Sciatic nerve (tissue), 2 donors: ENCODE results near the gene CPB2. TPM values are rescaled to one million over a fixed set of nuclear protein-coding genes. Genes with fewer than 3 reads are reported as not detected.

ENCODE experiments used
- ATAC-seq: fragments of 200-7000 bp; cut with Tn5 transposase; one replicate; pipeline ENCODE4 v1.9.1; 2020; ENCODE audit warnings: mild to moderate bottlenecking, moderate library complexity
- DNase-seq: peaks from one replicate; pipeline ENCODE4 v3.0.0-alpha.2; 2020; ENCODE audit warnings: low spot score
- intact Hi-C: fragments of 100-400 bp; cut with DNase I; formaldehyde crosslinking; loops from one replicate; pipeline ENCODE4 v1.14.2; 2022
- total RNA-seq: library from RNA; stranded (reverse); fragmentation: NEBNext Ultra II Directional; extraction: Animal tissue kit (Norgen Biotek cat#: 25700); gene quantifications from one replicate; pipeline ENCODE4 v1.2.1, GENCODE V29; 2021
- donor health status: DM: no; HTN: no; CAD: no.
- donor health status: DM: no; HTN: no; CAD: no.

Gene CPB2
- total RNA-seq, 1 donor from 2014 or later: not detected

GRCh38 chr13:46129124-46129523 is 24.3 kb upstream of the CPB2 start:
- no peak for DNase-seq
- ATAC-seq: no peak
- intact Hi-C loops: no loop called here

- ATAC-seq: no peak
- intact Hi-C loops: no loop called here
- no peak for DNase-seq
Observed at GRCh38 chr13:46127358-46128023, 22.7 kb upstream of the CPB2 start.

- intact Hi-C loops: no loop called here
- peak; percentile 73 for DNase-seq
Observed at GRCh38 chr13:46126552-46127357, 21.9 kb upstream of the CPB2 start.

GRCh38 chr13:46126056-46126455 is 21.2 kb upstream of the CPB2 start:
- intact Hi-C loops: no loop called here
- no peak for ATAC-seq

More at GRCh38 chr13:46126552-46127357, 21.9 kb upstream of the CPB2 start:
- peak; percentile 83 for ATAC-seq

DNA sequence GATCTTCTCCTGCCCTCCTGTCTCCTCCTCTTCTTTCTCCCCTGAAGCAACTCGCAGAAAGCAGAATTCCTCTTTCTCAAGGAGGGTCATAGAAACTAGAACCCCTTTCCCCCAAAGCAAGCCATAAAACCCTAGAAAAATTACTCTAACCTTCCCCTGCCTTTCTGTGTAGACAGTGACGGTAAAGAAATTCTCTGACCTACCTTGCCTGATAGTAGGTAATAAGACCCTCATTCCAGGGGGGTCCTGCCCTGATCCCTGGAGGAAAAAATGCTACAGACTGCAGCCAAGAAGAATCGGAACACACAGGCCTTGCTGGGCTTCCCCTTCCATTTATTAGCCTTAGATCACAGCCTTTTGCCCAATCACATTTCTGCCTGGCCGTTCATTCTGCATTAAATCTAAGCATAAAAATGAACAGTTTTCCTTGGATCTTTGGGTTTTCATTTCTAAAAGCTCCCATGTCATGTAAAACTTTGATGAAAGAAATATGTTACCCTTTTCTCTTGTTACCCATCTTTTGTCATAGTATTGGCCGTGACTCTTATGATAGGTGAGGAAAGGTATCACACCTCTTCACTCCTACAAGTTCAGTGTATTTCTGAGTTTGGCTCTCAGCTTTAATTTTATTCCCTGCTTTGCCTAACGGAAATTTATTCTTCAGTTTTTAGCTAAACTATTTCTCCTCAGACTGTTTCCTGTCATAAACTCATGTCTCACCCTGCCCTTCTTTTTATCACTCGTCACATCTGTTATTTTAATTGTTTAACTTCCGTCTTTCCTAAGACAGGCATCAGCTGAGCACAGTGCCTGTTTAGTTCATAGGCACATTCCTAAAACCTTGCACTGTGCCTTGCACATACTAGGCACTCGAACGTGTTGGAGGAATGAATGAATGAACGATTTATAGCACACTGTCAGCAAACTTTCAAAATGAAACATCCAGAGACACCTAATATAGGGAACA is 20.4 kb upstream of the CPB2 start:
- intact Hi-C loops: no loop called here
- ATAC-seq (no peak), DNase-seq (no peak)

More at GRCh38 chr13:46126056-46126455, 21.2 kb upstream of the CPB2 start:
- DNase-seq: no peak

DNA sequence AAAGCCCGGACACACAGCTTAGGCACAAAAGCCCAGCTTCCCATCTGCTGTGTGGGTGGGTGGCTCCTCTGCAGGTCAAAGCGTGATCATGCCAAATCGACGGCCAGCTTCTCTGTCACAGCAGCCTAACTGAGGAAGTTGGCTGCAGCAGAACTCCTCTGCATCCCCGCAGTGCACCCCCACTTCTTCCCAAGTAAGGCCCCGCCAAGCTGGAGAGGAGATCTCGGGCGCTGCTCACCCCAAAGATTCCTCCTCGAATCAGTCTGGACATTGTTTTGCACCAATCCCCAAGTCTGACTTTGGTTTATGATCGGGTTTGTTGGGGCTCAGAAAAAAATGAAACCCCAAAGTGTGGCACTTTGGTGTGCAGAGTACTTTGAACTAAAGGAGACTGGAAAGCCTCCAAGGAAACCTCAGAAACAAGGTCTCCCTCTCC is 19.7 kb upstream of the CPB2 start:
- no peak for DNase-seq
- ATAC-seq: no peak
- intact Hi-C loops: no loop called here

- ATAC-seq: no peak
- intact Hi-C loops: no loop called here
- no peak for DNase-seq
Observed at GRCh38 chr13:46122304-46122703, 17.5 kb upstream of the CPB2 start.

DNA sequence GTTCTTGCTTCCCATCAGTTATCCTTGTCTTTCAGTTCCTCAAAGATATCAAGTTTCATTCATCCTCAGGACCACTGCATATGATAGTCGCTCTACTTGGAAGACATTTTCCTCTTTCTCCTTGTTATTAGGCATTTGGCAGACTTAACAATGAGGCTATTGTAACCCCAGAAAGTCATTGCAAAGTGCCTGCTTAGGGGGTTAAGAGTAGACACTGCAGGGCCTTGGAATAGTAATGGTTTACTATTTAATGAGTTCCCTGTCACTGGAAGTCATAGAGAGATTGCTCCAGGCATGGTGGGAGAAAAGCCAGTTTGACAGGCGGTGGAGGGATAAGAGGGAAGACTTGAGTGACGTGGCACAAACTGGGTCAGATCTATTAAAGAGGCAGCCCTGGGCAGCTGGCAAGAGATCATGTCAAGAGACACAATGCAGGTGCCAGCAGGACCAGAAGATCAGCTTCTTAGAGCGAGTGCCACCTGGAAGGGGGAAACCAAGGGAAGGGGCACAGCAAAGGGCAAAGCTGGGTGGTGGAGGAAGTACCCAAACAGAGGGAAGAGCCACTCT is 16.8 kb upstream of the CPB2 start:
- DNase-seq (no peak), ATAC-seq (no peak)
- intact Hi-C loops: no loop called here

DNA sequence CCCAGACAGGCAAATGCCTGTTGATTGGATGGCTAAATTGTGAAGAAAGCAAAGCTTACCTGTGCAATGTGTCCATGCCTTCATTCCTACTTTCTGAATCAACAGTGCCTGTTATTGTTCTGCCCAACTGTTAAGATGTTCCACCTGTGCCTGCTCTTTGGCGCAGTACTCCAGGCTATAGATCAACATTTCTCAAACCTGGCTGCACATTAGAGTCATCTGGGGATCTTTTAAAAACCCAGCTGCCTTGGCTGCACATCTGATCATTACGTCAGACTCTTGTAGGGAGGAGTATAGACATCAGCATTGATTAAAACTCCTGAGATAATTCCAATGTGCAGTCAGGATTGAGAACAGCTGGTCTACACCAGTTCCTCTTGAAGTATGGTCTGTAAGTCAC is 16.2 kb upstream of the CPB2 start:
- DNase-seq (no peak), ATAC-seq (no peak)
- intact Hi-C loops: no loop called here

- ATAC-seq (no peak), DNase-seq (no peak)
- intact Hi-C loops: no loop called here
Observed at GRCh38 chr13:46119883-46120614, 15.2 kb upstream of the CPB2 start.

DNA sequence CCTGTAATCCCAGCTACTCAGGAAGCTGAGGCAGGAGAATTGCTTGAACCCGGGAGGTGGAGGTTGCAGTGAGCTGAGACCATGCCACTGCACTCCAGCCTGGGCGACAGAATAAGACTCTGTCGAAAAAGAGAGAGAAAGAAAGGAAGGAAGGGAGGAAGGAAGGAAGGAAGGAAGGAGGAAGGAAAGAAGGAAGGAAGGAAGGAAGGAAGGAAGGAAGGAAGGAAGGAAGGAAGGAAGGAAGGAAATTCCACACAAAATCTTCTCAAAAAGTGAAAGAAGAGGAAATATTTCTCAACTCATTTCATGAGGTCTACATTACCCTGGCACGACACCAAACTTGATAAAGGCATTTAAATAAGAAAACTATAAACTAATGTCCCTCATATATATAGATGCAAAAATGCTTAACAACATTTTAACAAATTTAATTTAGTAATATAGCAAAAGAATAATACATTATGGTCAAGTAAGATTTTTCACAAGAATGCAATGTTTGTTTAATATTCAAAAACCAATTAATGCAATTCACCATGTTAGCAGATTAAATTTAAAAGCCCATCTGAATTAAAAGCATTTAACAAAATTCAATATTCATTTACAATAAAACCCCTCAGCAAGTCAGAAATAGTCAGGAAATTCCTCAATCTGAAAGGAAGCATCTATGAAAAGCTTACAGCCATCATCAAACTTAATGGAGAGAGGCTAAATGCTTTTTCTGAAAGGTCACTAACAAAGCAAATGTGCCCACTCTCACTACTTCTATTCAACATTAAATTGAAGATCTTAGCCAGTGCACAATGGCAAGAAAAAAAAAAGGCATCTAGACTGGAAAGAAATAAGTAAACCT is 12.0 kb upstream of the CPB2 start:
- DNase-seq (no peak), ATAC-seq (no peak)
- intact Hi-C loops: no loop called here

- no peak for ATAC-seq
- no peak for DNase-seq
- intact Hi-C loops: no loop called here
Observed at GRCh38 chr13:46114613-46115012, 9.8 kb upstream of the CPB2 start.

GRCh38 chr13:46113596-46113995 is 8.8 kb upstream of the CPB2 start:
- intact Hi-C loops: no loop called here
- ATAC-seq (no peak), DNase-seq (no peak)

- intact Hi-C loops: no loop called here
- ATAC-seq: no peak
- no peak for DNase-seq
Observed at GRCh38 chr13:46111151-46111550, 6.3 kb upstream of the CPB2 start.

DNA sequence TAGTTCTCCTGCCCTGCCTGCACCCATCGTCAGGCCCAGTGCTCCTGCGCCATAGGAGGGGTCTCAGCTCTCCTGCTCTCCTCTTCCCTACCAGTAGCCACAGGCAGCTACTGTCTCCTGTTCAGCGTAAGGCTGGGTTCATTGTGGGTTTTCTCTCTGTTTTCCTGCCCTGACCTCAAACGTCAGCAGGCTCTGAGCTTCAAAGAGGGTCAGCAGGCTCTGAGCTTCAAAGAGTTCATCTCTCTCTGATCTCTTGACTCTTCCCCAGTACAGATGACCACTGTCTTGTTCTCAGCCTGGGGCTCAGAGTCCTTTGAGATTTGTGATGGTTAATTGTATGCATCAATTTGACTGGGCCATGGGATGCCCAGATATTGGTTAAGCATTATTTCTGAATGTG is 4.6 kb upstream of the CPB2 start:
- ATAC-seq (no peak), DNase-seq (no peak)
- intact Hi-C loops: no loop called here

GRCh38 chr13:46106839-46107371 is 2.1 kb upstream of the CPB2 start:
- ATAC-seq: no peak
- DNase-seq: no peak
- intact Hi-C loops: no loop called here

DNA sequence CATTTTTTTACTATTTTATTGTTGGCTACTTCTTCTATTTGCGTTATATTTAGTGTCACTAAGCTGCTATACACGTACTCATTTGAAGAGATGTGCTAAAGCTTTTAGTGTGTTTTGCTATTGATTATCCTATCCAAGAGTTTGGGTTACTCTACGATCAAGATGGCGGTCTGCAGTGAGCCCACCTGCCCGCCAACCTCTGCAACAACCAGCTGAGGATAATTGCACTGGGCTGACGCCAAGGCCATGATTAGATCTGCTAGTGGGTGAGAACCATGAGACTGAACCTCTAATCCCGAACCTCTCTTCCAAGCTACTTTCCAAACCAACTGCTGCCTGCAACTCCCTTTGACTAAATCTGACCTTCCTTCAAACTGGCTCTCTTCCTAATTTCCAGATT is 1.8 kb downstream of the CPB2 start:
- intact Hi-C loops: no loop called here
- no peak for ATAC-seq

GRCh38 chr13:46102255-46102605 is 2.6 kb downstream of the CPB2 start:
- ATAC-seq: no peak
- DNase-seq: no peak
- intact Hi-C loops: no loop called here

More for the DNA sequence above, 1.8 kb downstream of the CPB2 start:
- no peak for DNase-seq
